Measurements from ENCODE around the gene OTOS. TPM values are rescaled to one million over a fixed set of nuclear protein-coding genes. Genes with fewer than 3 reads are reported as not detected.

OTOS gene
- total and polyA plus RNA-seq, 2 of the 13 experiments (the other 11 are each of a cell fraction or from before 2014, with no cell fraction given), result not detected

- TF ChIP-seq FUBP1 (CRISPR knock-in tag; IDR thresholded peaks at IDR 0.05; ENCODE audit: borderline replicate concordance), result no peak
- TF ChIP-seq TBL1XR1 (IDR thresholded peaks at IDR 0.05; ENCODE audit: borderline replicate concordance, low read length, partially characterized antibody), result no peak
- no peak for TF ChIP-seq ELF4 (CRISPR knock-in tag; IDR thresholded peaks at IDR 0.05; ENCODE audit: borderline replicate concordance)
Observed at GRCh38 chr2:240112914-240113690, 27.4 kb downstream of the OTOS start (continued).

GRCh38 chr2:240111253-240111652 is 29.2 kb downstream of the OTOS start:
- DNase-seq (ENCODE audit: low spot score) (no peak), FAIRE-seq (no peak), ATAC-seq (no peak)
- BruUV-seq (replicated peaks), result no TSS peak
- Histone ChIP-seq H4K20me1 (ENCODE audit: insufficient read depth, low read length) (no peaks in the 10 kb centered on the region), H2AFZ (ENCODE audit: low read length) (no peak overlapping the region), H3K9me3 (ENCODE audit: low read length) (no peaks in the 10 kb centered on the region), H3K79me2 (ENCODE audit: insufficient read depth, low read length) (no peaks in the 10 kb centered on the region), H3K9ac (ENCODE audit: insufficient read depth, low read depth, low read length) (no peak overlapping the region), H3K27ac (ENCODE audit: extremely low read length, insufficient read depth, low read length) (no peak overlapping the region), H3K4me2 (ENCODE audit: low read depth, low read length) (no peak overlapping the region), H3K36me3 (replicated peaks in 1 of 2; ENCODE audit: control insufficient read depth in 1 of 2, insufficient read depth in 2 of 2, low read length in 2 of 2) (no peaks in the 10 kb centered on the region), H3K4me3 (replicated peaks in 1 of 3; ENCODE audit: insufficient read depth in 1 of 3, low read depth in 2 of 3, low read length in 3 of 3) (no peak overlapping the region), H3K4me1 (ENCODE audit: insufficient read depth, low read length) (no peaks in the 10 kb centered on the region), H3K27me3 (ENCODE audit: control insufficient read depth in 1 of 2, insufficient read depth in 2 of 2, low read length in 2 of 2) (peaks cover 10 to 56% of the 10 kb centered on the region in 2 experiments)
- WGBS (ENCODE audit: low lambda C conversion rate), result 12% methylated on average over 8 of the region's 10 CpGs
- ChIA-PET CTCF (ENCODE audit: low intra/inter-chr PET ratio, low total read pairs) (no interaction called here), POLR2A (no interaction called here)
- in situ Hi-C loops (cut with HindIII; ENCODE audit: extremely low pct_ligation_motif_present, low pct_unique_long_range_greater_than_20kb), result no loop called here
- intact Hi-C loops (cut with micrococcal nuclease; ENCODE audit: unreplicated experiment), result no loop called here
- TF ChIP-seq ZBTB34 (CRISPR knock-in tag; IDR thresholded peaks at IDR 0.05), result no peak
- TF ChIP-seq TFDP1 (CRISPR knock-in tag; IDR thresholded peaks at IDR 0.05; ENCODE audit: borderline replicate concordance), result no peak
- TF ChIP-seq ZBTB38 (CRISPR knock-in tag; IDR thresholded peaks at IDR 0.05), result no peak
- TF ChIP-seq ZNF777 (CRISPR knock-in tag; IDR thresholded peaks at IDR 0.05), result no peak
- TF ChIP-seq FOXJ3 (CRISPR knock-in tag; IDR thresholded peaks at IDR 0.05; ENCODE audit: borderline replicate concordance), result no peak
- no peak for TF ChIP-seq SRSF4 (IDR thresholded peaks at IDR 0.05; ENCODE audit: low read depth, low read length, poor library complexity, severe bottlenecking)
- no peak for TF ChIP-seq ZBTB39 (CRISPR knock-in tag; IDR thresholded peaks at IDR 0.05)
- no peak for TF ChIP-seq ZNF550 (CRISPR knock-in tag; IDR thresholded peaks at IDR 0.05; ENCODE audit: borderline replicate concordance)
- no peak for TF ChIP-seq THRA (CRISPR knock-in tag; IDR thresholded peaks at IDR 0.05; ENCODE audit: borderline replicate concordance)
- TF ChIP-seq PHF5A (CRISPR knock-in tag; IDR thresholded peaks at IDR 0.05; ENCODE audit: low read depth, unreplicated experiment), result no peak
